ENCODE data around the gene TAS2R3.

TAS2R3 gene

GRCh38 chr7:141731476-141732149 lies 32.3 kb upstream of the TAS2R3 start:
- no peak overlapping the region for H3K4me3 ChIP-seq (ENCODE audit: low read length)
- no peak for DNase-seq (ENCODE audit: low read depth)
- TF ChIP-seq CTCF (IDR thresholded peaks at IDR 0.05; ENCODE audit: insufficient read depth, low read depth, low read length, missing control alignments), result no peak

- no peak for TF ChIP-seq CTCF (IDR thresholded peaks at IDR 0.05; ENCODE audit: insufficient read depth, low read depth, low read length, missing control alignments)
- DNase-seq (ENCODE audit: low read depth), result peak; percentile 63
These were observed 26.6 kb upstream of the TAS2R3 start for GRCh38 chr7:141737118-141737835.

GRCh38 chr7:141737836-141738591 lies 25.9 kb upstream of the TAS2R3 start, which contains the start of gene SSBP1:
TSS of gene SSBP1 (plus strand) at chr7:141738358. CDS start at chr7:141739167, 809 bp downstream.
- peak within 1 kb of the TSS; percentile 89 for H3K4me3 ChIP-seq (ENCODE audit: low read length)
- TF ChIP-seq CTCF (IDR thresholded peaks at IDR 0.05; ENCODE audit: insufficient read depth, low read depth, low read length, missing control alignments), result peak; percentile 81
- peak; percentile 98 for DNase-seq (ENCODE audit: low read depth)

More at GRCh38 chr7:141737118-141737835, 26.6 kb upstream of the TAS2R3 start:
- peak overlapping the region; percentile 89 for H3K4me3 ChIP-seq (ENCODE audit: low read length)

GRCh38 chr7:141738592-141739013 lies 25.3 kb upstream of the TAS2R3 start:
- no peak for TF ChIP-seq CTCF (IDR thresholded peaks at IDR 0.05; ENCODE audit: insufficient read depth, low read depth, low read length, missing control alignments)
- DNase-seq (ENCODE audit: low read depth), result peak; percentile 1
- peak overlapping the region; percentile 89 for H3K4me3 ChIP-seq (ENCODE audit: low read length)

GRCh38 chr7:141739250-141739649 lies 24.6 kb upstream of the TAS2R3 start:
- no peak for DNase-seq (ENCODE audit: low read depth)
- TF ChIP-seq CTCF (IDR thresholded peaks at IDR 0.05; ENCODE audit: insufficient read depth, low read depth, low read length, missing control alignments), result no peak
- peak overlapping the region; percentile 89 for H3K4me3 ChIP-seq (ENCODE audit: low read length)

- DNase-seq (ENCODE audit: low read depth), result no peak
- no peak overlapping the region for H3K4me3 ChIP-seq (ENCODE audit: low read length)
- TF ChIP-seq CTCF (IDR thresholded peaks at IDR 0.05; ENCODE audit: insufficient read depth, low read depth, low read length, missing control alignments), result no peak
These were observed 21.7 kb upstream of the TAS2R3 start for GRCh38 chr7:141742229-141742628.
